Dendritic cell treated with granulocyte-macrophage colony-stimulating factor and Interleukin-4, amounts not matched to agents 40 ng/mL and 50 ng/mL, for 4 days (primary cell): ENCODE measurements around the gene RNF113B.

Experiments used
- H3K27ac Mint-ChIP-seq: one replicate; pipeline ENCODE4 v1.8.0; 2022; ENCODE audit warnings: mild to moderate bottlenecking, mixed read lengths
- H3K27me3 Mint-ChIP-seq: one replicate; pipeline ENCODE4 v1.8.0; 2022; ENCODE audit warnings: mild to moderate bottlenecking, mixed read lengths
- H3K36me3 Mint-ChIP-seq: one replicate; pipeline ENCODE4 v1.8.0; 2022; ENCODE audit warnings: low read depth, mixed read lengths
- H3K4me1 Mint-ChIP-seq: one replicate; pipeline ENCODE4 v1.8.0; 2022; ENCODE audit warnings: low read depth, mixed read lengths
- H3K4me3 Mint-ChIP-seq: one replicate; pipeline ENCODE4 v1.8.0; 2022; ENCODE audit warnings: mild to moderate bottlenecking, moderate library complexity, mixed read lengths
- H3K9me3 Mint-ChIP-seq: one replicate; pipeline ENCODE4 v1.8.0; 2022; ENCODE audit warnings: mixed read lengths
- intact Hi-C: fragments of 100-400 bp; cut with micrococcal nuclease; formaldehyde crosslinking; loops from one replicate; pipeline ENCODE4 v1.15.0; 2022

Gene RNF113B

DNA sequence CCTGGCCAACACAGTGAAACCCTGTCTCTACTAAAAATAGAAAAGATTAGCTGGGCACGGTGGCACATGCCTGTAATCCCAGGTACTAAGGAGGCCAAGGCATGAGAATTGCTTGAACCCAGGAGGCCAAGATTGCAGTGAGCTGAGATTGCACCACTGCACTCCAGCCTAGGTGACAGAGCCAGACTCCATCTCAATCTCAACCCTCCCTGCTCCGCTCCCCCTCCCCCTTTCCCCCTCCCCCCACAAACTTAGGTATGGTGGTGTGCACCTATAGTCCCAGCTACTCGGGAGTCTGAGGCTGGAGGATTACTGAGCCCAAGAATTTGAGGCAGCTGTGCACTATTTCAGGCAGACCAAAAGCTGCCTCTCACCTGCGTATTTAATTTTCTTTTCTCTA lies 21.6 kb upstream of the RNF113B start:
- intact Hi-C loops: no loop called here
- no peaks in the 10 kb centered on the region for H3K9me3 Mint-ChIP-seq
- H3K27ac Mint-ChIP-seq: no peak overlapping the region
- no peaks in the 10 kb centered on the region for H3K36me3 Mint-ChIP-seq
- H3K4me1 Mint-ChIP-seq: no peaks in the 10 kb centered on the region
- no peaks in the 10 kb centered on the region for H3K27me3 Mint-ChIP-seq
- no peak overlapping the region for H3K4me3 Mint-ChIP-seq

DNA sequence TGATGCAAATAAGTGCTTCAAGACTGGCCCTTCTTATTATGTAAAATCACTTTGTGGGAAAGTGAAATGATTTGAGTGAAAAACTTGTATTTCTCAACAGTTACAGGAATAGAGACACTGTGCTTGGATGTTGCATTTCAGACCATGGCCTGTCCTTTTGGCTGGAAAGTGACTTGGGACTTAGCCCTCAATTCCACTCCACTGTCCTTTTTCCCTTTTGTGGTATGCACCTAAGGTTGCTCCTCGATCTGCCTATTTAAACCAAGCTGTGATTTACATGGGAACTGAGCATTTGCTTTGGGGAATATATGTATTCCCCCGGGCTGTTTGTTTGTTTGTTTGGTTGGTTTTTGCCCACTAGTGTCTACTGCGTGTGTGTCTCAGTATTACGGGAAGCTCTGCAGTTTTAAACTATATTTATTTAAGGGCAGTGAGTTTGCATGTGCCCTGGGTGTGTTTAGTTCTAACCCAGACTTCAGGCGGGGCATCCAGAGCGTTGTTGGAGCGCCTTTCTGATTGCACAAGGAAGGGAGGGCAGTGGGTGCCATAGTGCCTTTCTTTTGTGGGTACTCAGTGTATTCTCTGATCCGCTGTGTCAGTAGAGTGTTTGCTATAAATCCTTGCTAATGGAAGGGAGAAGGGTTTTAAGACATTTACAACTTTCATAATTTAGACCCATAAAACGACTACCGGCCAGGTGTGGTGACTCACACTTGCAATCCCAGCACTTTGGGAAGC lies 18.2 kb upstream of the RNF113B start:
- Mint-ChIP-seq H3K36me3 (no peaks in the 10 kb centered on the region), H3K4me1 (no peaks in the 10 kb centered on the region), H3K27me3 (no peaks in the 10 kb centered on the region), H3K27ac (no peak overlapping the region), H3K4me3 (no peak overlapping the region), H3K9me3 (no peaks in the 10 kb centered on the region)
- intact Hi-C loops: no loop called here

DNA sequence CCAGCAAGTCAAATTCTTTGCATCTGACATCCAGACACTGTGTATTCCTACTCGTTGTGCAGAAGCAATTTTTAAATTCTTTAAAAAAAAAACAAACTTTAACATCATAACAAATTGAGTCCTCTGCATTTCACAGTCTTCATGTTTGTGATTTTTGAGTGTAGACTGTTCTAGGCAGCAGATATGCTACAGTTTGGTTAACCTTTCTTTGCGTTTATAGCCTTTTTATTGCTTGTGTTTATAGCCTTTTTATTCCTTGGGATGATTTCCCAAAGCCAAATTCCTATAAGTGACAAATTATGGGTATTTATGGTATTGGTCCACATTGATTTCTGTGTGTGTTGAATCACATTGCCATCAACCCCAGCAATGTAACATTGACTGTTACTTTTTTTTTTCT lies 14.9 kb upstream of the RNF113B start:
- no peak overlapping the region for H3K27ac Mint-ChIP-seq
- H3K4me1 Mint-ChIP-seq: no peaks in the 10 kb centered on the region
- H3K4me3 Mint-ChIP-seq: no peak overlapping the region
- no peaks in the 10 kb centered on the region for H3K27me3 Mint-ChIP-seq
- H3K36me3 Mint-ChIP-seq: no peaks in the 10 kb centered on the region
- intact Hi-C loops: no loop called here
- H3K9me3 Mint-ChIP-seq: no peaks in the 10 kb centered on the region

DNA sequence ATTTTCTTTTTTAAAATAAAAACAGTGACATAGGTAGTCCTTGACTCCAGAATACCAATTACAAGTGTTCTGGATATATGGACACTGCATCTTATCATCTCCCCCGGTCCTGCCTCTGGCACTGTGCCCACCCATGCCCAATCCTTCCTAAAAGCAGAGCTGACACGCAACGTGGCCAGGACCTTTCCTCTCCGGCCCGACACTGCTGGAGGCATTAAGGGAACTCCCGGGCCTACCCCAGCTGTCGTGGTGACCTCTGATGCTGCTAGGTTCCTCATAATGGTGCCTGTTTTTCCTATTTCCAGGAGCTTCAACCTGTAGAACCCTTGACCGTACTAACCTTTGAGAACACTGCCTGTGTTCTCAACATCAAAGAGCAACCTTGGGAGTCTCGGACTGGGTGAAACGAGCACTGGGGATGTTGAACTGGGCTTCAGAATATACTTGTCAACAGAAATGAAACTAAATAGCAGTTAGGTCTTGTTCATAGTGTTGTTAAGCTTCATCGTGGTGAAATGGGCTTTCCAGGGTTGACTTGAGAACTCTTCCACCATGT lies 13.9 kb upstream of the RNF113B start:
- intact Hi-C loops: no loop called here
- H3K4me3 Mint-ChIP-seq: no peak overlapping the region
- H3K9me3 Mint-ChIP-seq: no peaks in the 10 kb centered on the region
- H3K4me1 Mint-ChIP-seq: no peaks in the 10 kb centered on the region
- no peaks in the 10 kb centered on the region for H3K27me3 Mint-ChIP-seq
- H3K36me3 Mint-ChIP-seq: no peaks in the 10 kb centered on the region
- H3K27ac Mint-ChIP-seq: no peak overlapping the region

DNA sequence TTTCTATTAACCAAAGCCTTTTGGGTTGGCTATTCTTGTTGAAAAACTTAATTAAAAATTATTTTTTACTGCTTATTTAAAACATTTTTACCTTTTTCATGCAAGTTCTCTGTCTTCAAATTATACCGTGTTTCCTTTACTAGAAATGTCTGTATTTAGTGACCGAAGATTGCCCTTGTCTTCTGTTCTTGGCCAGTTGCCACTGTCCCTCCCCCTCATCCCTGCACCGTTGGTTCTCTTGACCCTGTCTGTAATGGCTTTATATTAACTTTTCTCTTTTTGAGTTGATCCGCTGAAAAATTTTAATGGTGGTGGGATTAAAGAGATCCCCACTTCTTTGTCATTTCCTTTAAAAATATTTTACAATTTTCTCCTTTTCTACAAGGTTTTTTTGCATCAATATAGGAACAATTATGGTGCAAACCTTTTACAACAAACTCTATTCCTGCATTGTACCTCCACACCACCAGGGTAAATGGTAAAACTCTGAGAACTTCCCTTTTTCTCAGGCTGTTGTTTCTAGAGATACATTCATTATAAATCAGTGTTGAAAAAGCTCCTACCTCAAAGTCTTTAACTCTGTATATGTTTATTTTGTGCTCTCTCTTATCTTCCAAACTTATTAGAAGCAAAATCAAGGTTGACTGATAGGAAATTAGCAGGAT lies 12.9 kb upstream of the RNF113B start:
- Mint-ChIP-seq H3K27ac (no peak overlapping the region), H3K9me3 (no peaks in the 10 kb centered on the region), H3K27me3 (no peaks in the 10 kb centered on the region), H3K4me3 (no peak overlapping the region), H3K36me3 (no peaks in the 10 kb centered on the region), H3K4me1 (no peaks in the 10 kb centered on the region)
- intact Hi-C loops: no loop called here

DNA sequence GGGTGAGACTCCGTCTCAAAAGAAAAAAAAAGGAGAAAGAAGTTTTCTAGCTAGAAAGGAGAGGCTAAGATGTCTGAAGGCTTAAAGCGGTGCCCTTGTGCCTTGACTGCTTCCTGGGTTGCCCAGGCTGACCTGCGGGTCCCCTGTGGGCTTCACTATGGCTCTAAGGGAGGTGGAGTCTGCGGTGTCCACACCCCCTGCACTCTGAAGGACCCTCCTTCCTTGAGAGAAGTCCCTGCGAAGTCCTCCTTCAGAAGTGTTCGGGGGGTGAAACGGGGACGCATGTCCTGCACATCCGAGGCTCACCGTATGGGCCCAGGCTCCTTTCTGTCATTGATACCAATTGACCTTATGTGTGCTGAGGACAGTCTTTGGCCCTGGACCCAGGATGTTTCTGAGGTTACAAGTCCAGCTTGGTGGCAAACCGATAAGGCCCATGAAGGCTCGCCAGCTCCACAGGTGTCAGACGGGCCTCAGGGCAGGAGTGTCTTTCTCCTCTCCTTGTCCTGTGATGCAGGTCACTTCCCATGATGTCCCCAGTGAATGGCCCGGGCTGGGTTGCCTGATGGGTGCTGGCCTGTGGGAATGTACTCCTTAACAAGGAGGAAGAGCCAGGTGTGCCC lies 11.6 kb upstream of the RNF113B start:
- intact Hi-C loops: no loop called here
- Mint-ChIP-seq H3K4me3 (no peak overlapping the region), H3K36me3 (no peaks in the 10 kb centered on the region), H3K27ac (no peak overlapping the region), H3K9me3 (no peaks in the 10 kb centered on the region), H3K27me3 (no peaks in the 10 kb centered on the region), H3K4me1 (no peaks in the 10 kb centered on the region)

DNA sequence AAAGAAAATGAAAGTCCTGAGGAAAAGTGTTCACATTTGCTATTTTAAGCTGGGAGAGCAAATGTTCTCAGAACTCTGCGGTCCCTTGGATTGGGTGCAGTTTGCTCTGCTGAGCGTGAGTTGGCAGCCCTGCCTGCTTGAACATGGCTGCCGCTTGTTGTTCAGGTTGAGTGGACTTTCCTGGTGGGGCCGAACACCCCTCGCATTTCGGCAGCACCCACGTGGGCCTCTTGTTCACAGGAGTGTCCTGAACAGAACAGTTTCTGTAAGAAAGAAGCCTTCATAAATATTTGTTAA lies 10.8 kb upstream of the RNF113B start:
- no peak overlapping the region for H3K27ac Mint-ChIP-seq
- no peaks in the 10 kb centered on the region for H3K27me3 Mint-ChIP-seq
- no peaks in the 10 kb centered on the region for H3K4me1 Mint-ChIP-seq
- no peak overlapping the region for H3K4me3 Mint-ChIP-seq
- intact Hi-C loops: no loop called here
- no peaks in the 10 kb centered on the region for H3K9me3 Mint-ChIP-seq
- no peaks in the 10 kb centered on the region for H3K36me3 Mint-ChIP-seq

DNA sequence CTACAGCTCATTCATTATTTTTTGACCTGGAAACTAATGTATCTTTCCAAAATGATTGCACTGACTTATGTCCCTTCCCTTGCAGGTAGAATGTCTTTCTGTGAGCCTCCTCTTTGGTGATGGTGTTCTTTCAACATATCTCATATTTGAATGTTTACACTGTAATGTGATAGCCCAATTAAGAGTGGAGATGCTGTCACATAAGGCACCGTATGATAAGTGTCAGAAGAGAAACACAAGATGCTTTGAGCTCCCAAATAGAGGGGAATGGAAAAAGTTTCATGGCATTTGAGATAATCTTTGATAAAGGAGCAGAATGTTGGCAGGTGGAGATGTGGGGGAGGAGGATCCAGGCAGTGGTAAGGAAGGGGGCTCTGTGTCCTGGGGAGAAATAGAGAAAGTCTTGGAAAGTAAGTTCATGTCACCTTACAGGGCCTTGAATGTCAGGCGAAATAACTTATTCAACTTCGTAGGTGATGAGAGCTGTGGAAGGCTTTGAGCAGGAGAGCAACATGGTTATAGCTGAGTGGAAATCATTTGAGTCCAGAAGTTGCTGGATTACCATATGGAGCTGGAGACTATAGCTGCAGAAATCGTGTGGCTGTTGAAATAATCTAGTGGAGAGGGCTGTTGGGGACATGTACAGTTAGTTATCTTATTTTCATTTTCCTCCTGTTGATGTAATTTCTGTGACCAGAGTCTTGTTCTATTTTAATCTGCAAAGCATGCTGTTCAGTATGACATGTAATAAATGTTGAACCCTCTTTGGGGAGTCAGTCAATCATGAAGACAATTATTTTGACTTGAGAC lies 10.3 kb upstream of the RNF113B start:
- H3K9me3 Mint-ChIP-seq: no peaks in the 10 kb centered on the region
- H3K4me1 Mint-ChIP-seq: no peaks in the 10 kb centered on the region
- no peak overlapping the region for H3K27ac Mint-ChIP-seq
- intact Hi-C loops: no loop called here
- H3K4me3 Mint-ChIP-seq: no peak overlapping the region
- H3K36me3 Mint-ChIP-seq: no peaks in the 10 kb centered on the region
- H3K27me3 Mint-ChIP-seq: no peaks in the 10 kb centered on the region

DNA sequence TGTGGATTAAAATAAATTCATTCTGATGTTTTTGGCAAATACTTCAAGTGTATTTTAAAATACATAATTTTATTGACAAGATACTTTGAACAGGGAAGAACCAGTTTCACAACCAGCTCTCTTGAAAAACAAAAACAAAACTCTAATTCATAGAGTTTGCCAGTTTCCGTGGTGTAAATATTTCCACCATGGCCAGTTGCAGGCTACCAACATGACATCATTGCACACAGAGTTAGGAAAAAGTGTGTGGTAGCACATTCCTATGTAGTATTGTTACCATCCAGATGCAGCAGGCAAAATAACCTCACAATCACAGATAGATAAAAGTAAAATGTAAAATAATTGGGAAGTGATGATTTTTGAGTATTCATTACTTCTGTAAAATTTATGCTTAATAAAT lies 7.7 kb upstream of the RNF113B start:
- Mint-ChIP-seq H3K27ac (no peak overlapping the region), H3K9me3 (no peaks in the 10 kb centered on the region), H3K4me3 (no peak overlapping the region), H3K27me3 (no peaks in the 10 kb centered on the region), H3K4me1 (no peaks in the 10 kb centered on the region), H3K36me3 (no peaks in the 10 kb centered on the region)
- intact Hi-C loops: no loop called here

DNA sequence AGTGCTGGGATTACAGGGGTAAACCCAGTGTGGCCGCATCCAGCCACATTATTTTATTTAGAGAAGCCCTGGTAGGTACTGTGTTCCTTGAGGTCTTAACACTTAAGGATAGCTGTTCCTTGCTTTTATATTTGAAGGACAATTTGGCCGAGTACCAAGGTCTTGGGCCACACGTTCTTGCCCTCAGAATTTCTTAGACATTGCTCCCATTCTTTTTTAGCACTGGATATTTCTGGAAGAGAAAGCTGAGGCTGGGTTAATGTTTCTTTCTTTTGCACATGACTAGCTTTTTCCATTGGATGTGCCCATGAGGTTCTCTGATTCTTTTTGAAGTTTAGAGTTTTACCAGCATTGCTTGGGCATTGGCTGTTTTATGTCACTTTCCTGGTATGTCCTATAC lies 5.5 kb upstream of the RNF113B start:
- Mint-ChIP-seq H3K4me1 (no peaks in the 10 kb centered on the region), H3K27ac (no peak overlapping the region), H3K4me3 (no peak overlapping the region), H3K36me3 (no peaks in the 10 kb centered on the region), H3K9me3 (no peaks in the 10 kb centered on the region), H3K27me3 (no peaks in the 10 kb centered on the region)
- intact Hi-C loops: no loop called here

DNA sequence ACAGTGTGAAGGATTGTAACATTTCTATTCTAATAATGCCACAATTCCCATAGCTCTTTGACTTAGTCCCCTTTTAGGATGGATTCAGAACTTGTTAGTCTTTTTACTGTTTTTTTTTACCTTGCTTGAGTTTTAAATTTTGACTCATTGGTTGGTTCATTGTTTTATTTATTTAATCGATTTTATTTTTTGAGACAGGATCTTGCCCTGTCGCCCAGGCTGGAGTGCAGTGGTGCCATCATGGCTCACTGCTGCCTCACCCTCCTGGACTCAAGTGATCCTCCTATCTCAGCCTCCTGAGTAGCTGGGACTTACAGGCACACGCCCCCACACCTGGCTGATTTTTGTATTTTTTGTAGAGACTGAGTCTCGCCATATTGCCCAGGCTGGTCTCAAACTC lies 5.1 kb upstream of the RNF113B start:
- H3K4me3 Mint-ChIP-seq: no peak overlapping the region
- no peaks in the 10 kb centered on the region for H3K9me3 Mint-ChIP-seq
- H3K36me3 Mint-ChIP-seq: no peaks in the 10 kb centered on the region
- intact Hi-C loops: no loop called here
- H3K27ac Mint-ChIP-seq: no peak overlapping the region
- no peaks in the 10 kb centered on the region for H3K27me3 Mint-ChIP-seq
- no peaks in the 10 kb centered on the region for H3K4me1 Mint-ChIP-seq

DNA sequence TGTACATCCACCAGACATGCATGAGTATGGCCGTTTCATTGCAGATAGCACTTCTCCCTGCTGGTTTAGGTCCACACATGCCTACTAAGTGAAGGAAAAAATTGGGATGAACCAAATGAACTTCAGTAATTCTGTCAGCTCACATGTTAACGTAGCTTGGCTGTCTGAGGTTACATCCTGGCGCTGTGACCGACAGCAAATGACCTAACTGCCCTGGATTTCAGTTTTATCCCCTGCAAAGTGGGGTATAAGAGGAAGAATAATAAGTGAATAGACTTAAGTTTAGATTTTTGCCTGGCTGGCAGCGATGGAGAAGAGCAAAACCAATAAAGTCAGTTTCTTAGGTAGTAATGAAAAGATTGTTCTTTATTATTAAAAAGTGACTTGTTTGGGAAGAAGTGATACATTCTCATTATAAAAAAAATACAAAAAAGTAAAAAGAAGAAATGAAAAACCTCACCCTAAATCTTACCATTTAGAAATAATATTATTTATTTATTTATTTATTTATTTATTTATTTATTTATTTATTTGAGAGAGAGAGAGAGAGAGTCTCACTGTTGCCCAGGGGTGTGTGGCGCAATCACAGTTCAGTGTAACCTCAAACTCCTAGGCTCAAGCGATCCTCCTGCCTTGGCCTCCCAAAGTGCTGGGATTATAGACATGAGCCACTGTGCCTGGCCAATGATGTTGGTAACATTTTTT lies 4.2 kb upstream of the RNF113B start:
- no peaks in the 10 kb centered on the region for H3K36me3 Mint-ChIP-seq
- H3K27me3 Mint-ChIP-seq: no peaks in the 10 kb centered on the region
- H3K9me3 Mint-ChIP-seq: no peaks in the 10 kb centered on the region
- H3K27ac Mint-ChIP-seq: no peak overlapping the region
- H3K4me3 Mint-ChIP-seq: no peak overlapping the region
- H3K4me1 Mint-ChIP-seq: no peaks in the 10 kb centered on the region
- intact Hi-C loops: no loop called here

DNA sequence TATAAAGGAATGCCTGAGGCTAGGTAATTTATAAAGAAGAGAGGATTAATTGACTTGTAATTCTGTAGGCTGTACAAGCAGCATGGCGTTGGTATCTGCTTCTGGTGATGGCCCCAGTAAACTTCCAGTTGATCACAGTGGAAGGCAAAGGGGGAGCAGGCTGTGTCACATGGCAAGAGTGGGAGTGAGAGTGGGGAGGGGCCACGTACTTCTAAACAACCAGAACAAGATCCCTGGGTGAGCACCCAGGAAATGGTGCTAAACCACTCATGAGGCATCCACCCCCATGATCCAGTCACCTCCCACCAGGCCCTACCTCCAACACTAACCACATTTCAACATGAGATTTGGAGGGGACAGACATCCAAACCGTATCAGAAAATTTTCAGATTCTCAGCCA lies 3.0 kb upstream of the RNF113B start:
- H3K4me3 Mint-ChIP-seq: no peak overlapping the region
- intact Hi-C loops: no loop called here
- H3K36me3 Mint-ChIP-seq: no peaks in the 10 kb centered on the region
- no peak overlapping the region for H3K27ac Mint-ChIP-seq
- H3K27me3 Mint-ChIP-seq: no peaks in the 10 kb centered on the region
- no peaks in the 10 kb centered on the region for H3K4me1 Mint-ChIP-seq
- no peaks in the 10 kb centered on the region for H3K9me3 Mint-ChIP-seq
